Measurements from ENCODE around the gene COPS3.

DNA sequence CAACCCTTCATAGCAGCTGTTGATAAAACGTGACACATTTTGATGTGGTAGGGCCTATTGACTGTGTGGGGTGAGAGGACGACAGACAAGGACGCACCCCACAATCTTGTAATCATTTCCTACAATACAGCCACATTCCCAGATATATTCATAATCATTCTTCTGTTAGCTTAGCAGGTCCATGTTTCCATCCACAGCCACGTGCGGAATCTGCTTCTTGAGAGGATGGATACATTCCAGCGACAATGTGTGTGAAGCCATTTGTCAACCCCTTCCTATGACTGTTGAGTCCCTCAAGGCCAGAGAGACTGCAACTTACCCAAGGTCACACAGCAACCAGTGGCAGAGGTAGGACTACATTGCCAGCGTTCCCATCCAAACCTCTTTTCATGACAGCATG lies 8.7 kb upstream of the COPS3 start:
- TF ChIP-seq, protein P1, sequence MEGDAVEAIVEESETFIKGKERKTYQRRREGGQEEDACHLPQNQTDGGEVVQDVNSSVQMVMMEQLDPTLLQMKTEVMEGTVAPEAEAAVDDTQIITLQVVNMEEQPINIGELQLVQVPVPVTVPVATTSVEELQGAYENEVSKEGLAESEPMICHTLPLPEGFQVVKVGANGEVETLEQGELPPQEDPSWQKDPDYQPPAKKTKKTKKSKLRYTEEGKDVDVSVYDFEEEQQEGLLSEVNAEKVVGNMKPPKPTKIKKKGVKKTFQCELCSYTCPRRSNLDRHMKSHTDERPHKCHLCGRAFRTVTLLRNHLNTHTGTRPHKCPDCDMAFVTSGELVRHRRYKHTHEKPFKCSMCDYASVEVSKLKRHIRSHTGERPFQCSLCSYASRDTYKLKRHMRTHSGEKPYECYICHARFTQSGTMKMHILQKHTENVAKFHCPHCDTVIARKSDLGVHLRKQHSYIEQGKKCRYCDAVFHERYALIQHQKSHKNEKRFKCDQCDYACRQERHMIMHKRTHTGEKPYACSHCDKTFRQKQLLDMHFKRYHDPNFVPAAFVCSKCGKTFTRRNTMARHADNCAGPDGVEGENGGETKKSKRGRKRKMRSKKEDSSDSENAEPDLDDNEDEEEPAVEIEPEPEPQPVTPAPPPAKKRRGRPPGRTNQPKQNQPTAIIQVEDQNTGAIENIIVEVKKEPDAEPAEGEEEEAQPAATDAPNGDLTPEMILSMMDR (IDR thresholded peaks at IDR 0.05) = no peak
- no peak for TF ChIP-seq POLR2A (IDR thresholded peaks at IDR 0.05)
